Embryonic facial prominence (tissue), 1 donor: Measurements from ENCODE around the gene DAPK1.

Source experiments
- DNase-seq: peaks from one replicate; pipeline ENCODE4 v3.0.0-alpha.2; 2016; ENCODE audit errors: extremely low spot score

The DAPK1 gene

GRCh38 chr9:87612536-87612935 is 114.9 kb downstream of the DAPK1 start:
- DNase-seq, result no peak

- no peak for DNase-seq
These were observed 115.8 kb downstream of the DAPK1 start for GRCh38 chr9:87613265-87614111.

- DNase-seq, result no peak
These were observed 116.7 kb downstream of the DAPK1 start for GRCh38 chr9:87614397-87614796.

- DNase-seq, result no peak
These were observed 117.5 kb downstream of the DAPK1 start for GRCh38 chr9:87615136-87615535.

GRCh38 chr9:87615547-87616148 is 118.0 kb downstream of the DAPK1 start:
- no peak for DNase-seq

GRCh38 chr9:87618226-87618625 is 120.6 kb downstream of the DAPK1 start:
- DNase-seq, result no peak

GRCh38 chr9:87618931-87619330 is 121.3 kb downstream of the DAPK1 start:
- no peak for DNase-seq

- no peak for DNase-seq
These were observed 121.7 kb downstream of the DAPK1 start for GRCh38 chr9:87619346-87619745.

- DNase-seq, result no peak
These were observed 123.2 kb downstream of the DAPK1 start for GRCh38 chr9:87620731-87621322.

GRCh38 chr9:87622098-87622497 is 124.4 kb downstream of the DAPK1 start:
- DNase-seq, result no peak

GRCh38 chr9:87622923-87623322 is 125.3 kb downstream of the DAPK1 start:
- no peak for DNase-seq

- DNase-seq, result no peak
These were observed 130.7 kb downstream of the DAPK1 start for GRCh38 chr9:87628346-87628745.

GRCh38 chr9:87629104-87629503 is 131.4 kb downstream of the DAPK1 start:
- no peak for DNase-seq

GRCh38 chr9:87630266-87630665 is 132.6 kb downstream of the DAPK1 start:
- no peak for DNase-seq

GRCh38 chr9:87630846-87631245 is 133.2 kb downstream of the DAPK1 start:
- DNase-seq, result no peak

- DNase-seq, result no peak
These were observed 138.2 kb downstream of the DAPK1 start for GRCh38 chr9:87635656-87636501.

- no peak for DNase-seq
These were observed 140.6 kb downstream of the DAPK1 start for GRCh38 chr9:87638292-87638691.

GRCh38 chr9:87639949-87640348 is 142.3 kb downstream of the DAPK1 start:
- no peak for DNase-seq

- peak; percentile 54 for DNase-seq
These were observed 142.7 kb downstream of the DAPK1 start for GRCh38 chr9:87640385-87640795.

GRCh38 chr9:87641067-87641466 is 143.4 kb downstream of the DAPK1 start:
- DNase-seq, result no peak

GRCh38 chr9:87642330-87643106 is 144.9 kb downstream of the DAPK1 start:
- DNase-seq, result no peak
